ENCODE measurements around the gene HNRNPLL. TPM values are rescaled to one million over a fixed set of nuclear protein-coding genes. Genes with fewer than 3 reads are reported as not detected.

Gene HNRNPLL
- total and polyA plus RNA-seq, 2 of the 13 experiments (the other 11 are each of a cell fraction or from before 2014, with no cell fraction given), result 49.4 to 103 TPM

DNA sequence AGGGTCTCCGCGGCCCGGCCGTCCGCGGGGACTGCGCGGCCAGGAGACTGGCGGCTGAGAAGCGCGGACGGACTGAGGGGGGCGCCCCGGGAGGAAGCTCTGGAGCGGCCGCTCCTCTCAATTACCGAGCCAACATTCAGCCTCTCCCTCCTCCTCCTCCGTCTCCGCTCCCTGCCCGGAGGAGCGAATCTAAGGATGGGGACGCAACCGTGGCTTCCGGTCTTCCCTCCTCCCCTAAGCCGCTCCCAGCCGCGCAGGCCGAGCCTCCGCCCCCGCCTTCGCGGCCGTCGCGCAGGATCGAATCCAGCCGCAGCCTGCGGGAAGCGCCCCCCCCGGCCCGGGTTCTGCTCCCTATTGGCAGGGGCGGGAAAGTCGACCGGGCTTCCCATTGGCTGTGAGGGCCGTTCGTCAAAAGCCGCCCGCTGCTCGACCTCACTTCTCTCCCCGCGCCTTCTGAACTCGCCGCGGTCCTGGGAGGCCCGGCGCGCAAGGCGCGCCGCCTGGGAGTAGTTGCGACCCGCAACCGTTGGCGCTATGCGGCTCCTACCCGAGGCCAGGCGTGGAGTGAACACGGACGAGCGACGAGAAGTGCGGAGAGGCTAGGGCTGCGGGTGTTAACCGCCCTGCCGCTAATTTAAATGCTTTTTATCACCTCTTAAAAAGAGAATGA lies at the start of gene HNRNPLL (continued):
- no peak; the same call in 1 of the 2 replicates for TF ChIP-seq ZBTB14 (CRISPR knock-in tag; IDR thresholded peaks at IDR 0.05)
- peak; percentile 99 for TF ChIP-seq HOXA5 (CRISPR knock-in tag; IDR thresholded peaks at IDR 0.05)
- peak; percentile 96 for TF ChIP-seq RBM39 (IDR thresholded peaks at IDR 0.05; ENCODE audit: low read depth, low read length, poor library complexity, severe bottlenecking)
- peak; percentile 61; the same call in 1 of the 2 replicates for TF ChIP-seq ZNF768 (CRISPR knock-in tag; IDR thresholded peaks at IDR 0.05)
- TF ChIP-seq HOXD1 (CRISPR knock-in tag; IDR thresholded peaks at IDR 0.05), result peak; percentile 88
- TF ChIP-seq HNRNPUL1 (IDR thresholded peaks at IDR 0.05; ENCODE audit: low read depth, low read length), result 0 out of 2 replicates have a peak, but pooled peaks have one; percentile 73
- TF ChIP-seq MAFG (CRISPR knock-in tag; IDR thresholded peaks at IDR 0.05), result no peak
- TF ChIP-seq, protein P1, sequence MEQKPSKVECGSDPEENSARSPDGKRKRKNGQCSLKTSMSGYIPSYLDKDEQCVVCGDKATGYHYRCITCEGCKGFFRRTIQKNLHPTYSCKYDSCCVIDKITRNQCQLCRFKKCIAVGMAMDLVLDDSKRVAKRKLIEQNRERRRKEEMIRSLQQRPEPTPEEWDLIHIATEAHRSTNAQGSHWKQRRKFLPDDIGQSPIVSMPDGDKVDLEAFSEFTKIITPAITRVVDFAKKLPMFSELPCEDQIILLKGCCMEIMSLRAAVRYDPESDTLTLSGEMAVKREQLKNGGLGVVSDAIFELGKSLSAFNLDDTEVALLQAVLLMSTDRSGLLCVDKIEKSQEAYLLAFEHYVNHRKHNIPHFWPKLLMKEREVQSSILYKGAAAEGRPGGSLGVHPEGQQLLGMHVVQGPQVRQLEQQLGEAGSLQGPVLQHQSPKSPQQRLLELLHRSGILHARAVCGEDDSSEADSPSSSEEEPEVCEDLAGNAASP (CRISPR knock-in tag; IDR thresholded peaks at IDR 0.05; ENCODE audit: borderline replicate concordance), result peak; percentile 57; the same call in 1 of the 2 replicates
- TF ChIP-seq PTBP1 (IDR thresholded peaks at IDR 0.05; ENCODE audit: low read depth, low read length, poor library complexity, severe bottlenecking), result no peak
- TF ChIP-seq ZNF496 (CRISPR knock-in tag; IDR thresholded peaks at IDR 0.05; ENCODE audit: insufficient replicate concordance), result no peak
- no peak for TF ChIP-seq NFATC3 (CRISPR knock-in tag; IDR thresholded peaks at IDR 0.05)
- peak; percentile 88 for TF ChIP-seq RBM22 (optimal IDR thresholded peaks at IDR 0.05; ENCODE audit: low read length)
- peak; percentile 18; the same call in 1 of the 2 replicates for TF ChIP-seq SOX13 (IDR thresholded peaks at IDR 0.05)
- peak in 1 of 2 experiments; percentile 65; a peak in 2 of 4 replicates for TF ChIP-seq SOX13 (CRISPR knock-in tag; conservative IDR thresholded peaks at IDR 0.05 in 1 of 2, IDR thresholded peaks at IDR 0.05 in 1 of 2)
- TF ChIP-seq ZNF577 (CRISPR knock-in tag; IDR thresholded peaks at IDR 0.05; ENCODE audit: borderline replicate concordance, low read depth), result no peak
- peak; percentile 93 for TF ChIP-seq RFXAP (CRISPR knock-in tag; IDR thresholded peaks at IDR 0.05; ENCODE audit: borderline replicate concordance)
- TF ChIP-seq ZNF333 (CRISPR knock-in tag; IDR thresholded peaks at IDR 0.05; ENCODE audit: borderline replicate concordance), result no peak
- peak; percentile 77; the same call in 1 of the 2 replicates for TF ChIP-seq ZNF589 (CRISPR knock-in tag; conservative IDR thresholded peaks at IDR 0.05)
- no peak for TF ChIP-seq TFAP4 (IDR thresholded peaks at IDR 0.05; ENCODE audit: borderline replicate concordance, low read depth)
- TF ChIP-seq SRSF9 (IDR thresholded peaks at IDR 0.05; ENCODE audit: borderline replicate concordance, insufficient read depth, low read depth, low read length, poor library complexity, severe bottlenecking), result no peak
- no peak; the same call in 1 of the 2 replicates for TF ChIP-seq RFX3 (CRISPR knock-in tag; IDR thresholded peaks at IDR 0.05)
- TF ChIP-seq HNRNPK (IDR thresholded peaks at IDR 0.05; ENCODE audit: low read depth, low read length, poor library complexity, severe bottlenecking), result no peak
- TF ChIP-seq TCF12 (IDR thresholded peaks at IDR 0.05), result no peak
- TF ChIP-seq TCF12 (CRISPR knock-in tag; IDR thresholded peaks at IDR 0.05), result no peak
- TF ChIP-seq, protein P2, sequence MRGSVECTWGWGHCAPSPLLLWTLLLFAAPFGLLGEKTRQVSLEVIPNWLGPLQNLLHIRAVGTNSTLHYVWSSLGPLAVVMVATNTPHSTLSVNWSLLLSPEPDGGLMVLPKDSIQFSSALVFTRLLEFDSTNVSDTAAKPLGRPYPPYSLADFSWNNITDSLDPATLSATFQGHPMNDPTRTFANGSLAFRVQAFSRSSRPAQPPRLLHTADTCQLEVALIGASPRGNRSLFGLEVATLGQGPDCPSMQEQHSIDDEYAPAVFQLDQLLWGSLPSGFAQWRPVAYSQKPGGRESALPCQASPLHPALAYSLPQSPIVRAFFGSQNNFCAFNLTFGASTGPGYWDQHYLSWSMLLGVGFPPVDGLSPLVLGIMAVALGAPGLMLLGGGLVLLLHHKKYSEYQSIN (CRISPR knock-in tag; IDR thresholded peaks at IDR 0.05; ENCODE audit: borderline replicate concordance), result no peak
- TF ChIP-seq ZNF629 (CRISPR knock-in tag; conservative IDR thresholded peaks at IDR 0.05), result no peak; the same call in none of the 2 replicates
